Tongue (tissue), 2 donors: ENCODE measurements around the gene STXBP4. TPM values are rescaled to one million over a fixed set of nuclear protein-coding genes. Genes with fewer than 3 reads are reported as not detected.
A peak's percentile ranks its signal among the peaks of the same experiment; 100 is the strongest.
"Not testable (repeated sequence)": the region's sequence is repeated elsewhere in the genome, so short reads cannot be mapped to it uniquely, and the experiment has no call there.

ENCODE experiments used
- DNase-seq: peaks from one replicate; pipeline ENCODE4 v3.0.0-alpha.2; 2015
- total RNA-seq: library from RNA; depleted of rRNA; stranded (reverse); fragments of >200 nt; gene quantifications from one replicate; pipeline ENCODE4 v1.2.3, GENCODE V29; 2014

Gene STXBP4
- total RNA-seq, 1 donor from 2014 or later, result 28.4 TPM

DNA sequence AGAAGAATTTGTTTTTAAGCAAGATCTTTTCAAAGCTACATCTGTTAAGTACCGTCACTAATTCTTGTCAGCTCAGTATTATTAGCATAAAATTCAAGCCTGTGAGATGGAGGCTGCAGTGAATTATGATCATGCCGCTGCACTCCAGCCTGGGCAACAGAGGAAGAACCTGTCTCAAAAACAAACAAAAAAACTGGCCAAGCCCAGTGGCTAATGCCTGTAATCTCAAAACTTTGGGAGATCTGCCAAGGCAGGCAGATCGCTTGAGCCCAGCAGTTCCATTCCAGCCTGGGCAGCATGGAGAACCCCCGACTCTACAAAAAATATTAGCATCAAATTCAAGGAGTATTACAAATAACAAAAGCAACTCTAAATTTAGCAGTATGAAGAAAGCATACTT is 88.0 kb downstream of the STXBP4 start:
- DNase-seq, result peak; percentile 77

DNA sequence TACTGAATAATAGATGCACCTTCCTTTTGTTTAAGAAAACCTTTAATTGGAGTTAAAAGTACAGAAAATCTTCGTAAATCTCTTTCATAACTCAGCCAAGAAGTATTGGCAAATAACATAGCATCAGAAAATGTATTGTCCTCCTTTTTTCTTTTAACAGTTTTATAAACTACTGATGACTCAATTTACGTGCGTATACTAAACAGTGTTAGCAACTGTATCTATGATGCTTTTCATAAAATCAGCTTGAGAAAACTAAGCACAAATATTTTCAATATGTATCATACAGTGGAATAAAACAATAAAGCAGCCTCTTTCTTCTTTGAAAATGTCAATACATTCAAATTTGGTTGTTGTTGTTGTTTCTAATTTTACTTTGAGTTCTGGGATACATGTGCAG is 88.6 kb downstream of the STXBP4 start:
- no peak for DNase-seq

DNA sequence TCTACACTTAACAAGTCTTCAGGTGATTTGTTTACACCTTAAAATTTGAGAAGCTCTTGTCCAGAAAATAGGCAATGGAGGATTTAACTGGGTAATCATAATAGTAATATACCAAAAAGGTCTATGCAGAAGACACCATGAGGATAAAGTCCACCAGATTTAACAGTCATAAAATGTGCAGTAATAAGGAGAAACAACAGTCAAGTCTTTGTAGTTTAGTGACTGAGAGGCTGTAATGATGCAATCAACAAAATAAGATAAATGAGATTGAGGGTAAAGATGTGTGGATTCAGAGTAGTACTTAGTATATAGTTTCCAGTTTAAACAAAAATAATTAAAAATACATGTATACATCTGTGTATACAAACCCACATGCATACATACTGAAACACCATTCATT is 91.2 kb downstream of the STXBP4 start:
- DNase-seq, result no peak

DNA sequence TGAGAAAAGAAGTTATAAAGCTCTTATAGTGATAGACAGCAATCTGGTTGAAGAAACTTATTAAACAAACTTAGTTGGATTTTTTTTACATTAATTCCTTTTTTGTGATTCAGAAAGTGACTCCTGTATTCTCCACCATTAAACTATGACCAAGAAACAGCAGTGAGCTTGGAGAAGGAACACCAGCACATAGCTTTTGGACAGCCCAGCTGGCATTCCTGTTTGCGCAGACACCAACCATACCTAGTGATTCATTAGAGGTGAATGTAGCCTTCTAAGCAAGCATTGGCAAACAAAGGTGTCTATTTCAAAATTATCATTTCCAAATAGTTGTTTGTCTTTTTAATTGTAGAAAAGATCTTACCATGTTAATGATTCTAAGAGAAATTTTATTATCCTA is 94.4 kb downstream of the STXBP4 start:
- DNase-seq, result no peak

DNA sequence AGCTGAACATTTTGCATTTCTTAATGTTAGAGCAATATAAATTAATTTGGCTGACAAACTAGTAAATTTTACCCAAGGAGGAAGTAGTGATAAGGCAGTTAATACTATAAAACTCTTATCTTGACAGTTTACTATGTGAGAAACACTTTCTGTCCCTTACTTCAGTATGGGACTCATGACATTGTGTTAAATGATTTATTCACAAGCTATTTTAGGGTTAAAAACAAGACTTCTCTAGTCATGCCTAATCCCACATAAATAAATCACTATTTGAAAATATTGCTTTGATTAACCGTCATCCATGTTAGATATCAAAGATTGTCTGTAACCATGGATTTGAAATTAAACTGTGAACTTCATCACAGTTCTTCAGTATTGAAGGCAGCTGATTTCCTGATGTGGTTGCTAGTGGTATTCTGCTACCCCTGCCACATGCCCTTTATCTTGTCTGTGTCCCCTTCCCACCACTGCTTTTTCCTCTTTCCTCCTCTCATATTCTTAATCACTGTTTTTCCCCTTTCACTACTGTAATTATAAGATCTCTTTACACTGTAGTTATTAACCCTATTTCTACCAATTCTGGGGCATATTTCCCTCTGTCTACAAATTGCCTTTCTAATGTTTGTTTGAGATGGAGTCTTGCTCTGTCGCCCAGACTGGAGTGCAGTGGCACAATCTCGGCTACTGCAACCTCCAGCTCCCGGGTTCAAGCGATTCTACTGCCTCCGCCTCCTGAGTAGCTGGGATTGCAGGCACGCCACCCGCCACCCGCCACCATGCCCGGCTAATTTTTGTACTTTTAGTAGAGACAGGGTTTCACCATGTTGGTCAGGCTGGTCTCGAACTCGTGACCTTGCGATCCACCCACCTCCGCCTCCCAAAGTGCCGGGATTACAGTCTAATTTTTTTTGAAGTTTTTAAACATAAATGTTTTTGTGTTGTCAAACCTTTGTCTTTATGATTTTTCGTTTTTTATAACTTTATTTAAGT is 95.6 kb downstream of the STXBP4 start:
- no peak for DNase-seq

DNA sequence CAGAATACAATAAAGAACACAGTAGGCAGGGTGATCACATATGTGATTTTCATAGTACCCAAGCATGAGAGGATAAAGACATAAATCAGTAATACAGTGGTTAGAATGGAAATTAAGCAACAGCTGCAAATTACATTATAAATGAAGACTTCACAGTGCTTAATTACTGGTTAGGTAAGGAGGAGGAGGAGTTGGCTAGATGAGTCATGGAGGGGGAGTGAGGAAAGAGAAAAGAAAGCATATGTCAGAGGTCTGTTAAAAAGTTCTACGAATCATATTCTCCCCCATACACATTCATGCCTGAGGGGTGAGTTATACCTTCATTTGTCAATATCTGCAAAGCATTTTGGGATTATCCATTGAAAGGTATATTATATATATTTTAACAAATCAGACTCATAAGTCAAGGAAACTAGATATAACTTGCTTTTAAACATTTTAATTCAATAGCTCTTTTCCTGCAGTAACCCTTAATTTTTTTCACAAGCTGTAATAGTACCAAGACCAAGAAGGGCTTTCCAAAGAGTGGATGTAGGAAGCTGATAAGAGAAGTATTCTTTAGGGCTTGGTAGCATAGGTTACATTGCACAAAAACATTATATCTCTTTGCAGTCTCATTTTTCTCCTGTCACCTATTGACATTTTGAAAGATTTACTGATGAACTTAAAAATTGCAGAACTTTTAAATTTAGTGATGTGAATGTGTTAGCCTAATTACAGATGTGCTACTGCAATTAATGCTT is 99.3 kb downstream of the STXBP4 start:
- no peak for DNase-seq

DNA sequence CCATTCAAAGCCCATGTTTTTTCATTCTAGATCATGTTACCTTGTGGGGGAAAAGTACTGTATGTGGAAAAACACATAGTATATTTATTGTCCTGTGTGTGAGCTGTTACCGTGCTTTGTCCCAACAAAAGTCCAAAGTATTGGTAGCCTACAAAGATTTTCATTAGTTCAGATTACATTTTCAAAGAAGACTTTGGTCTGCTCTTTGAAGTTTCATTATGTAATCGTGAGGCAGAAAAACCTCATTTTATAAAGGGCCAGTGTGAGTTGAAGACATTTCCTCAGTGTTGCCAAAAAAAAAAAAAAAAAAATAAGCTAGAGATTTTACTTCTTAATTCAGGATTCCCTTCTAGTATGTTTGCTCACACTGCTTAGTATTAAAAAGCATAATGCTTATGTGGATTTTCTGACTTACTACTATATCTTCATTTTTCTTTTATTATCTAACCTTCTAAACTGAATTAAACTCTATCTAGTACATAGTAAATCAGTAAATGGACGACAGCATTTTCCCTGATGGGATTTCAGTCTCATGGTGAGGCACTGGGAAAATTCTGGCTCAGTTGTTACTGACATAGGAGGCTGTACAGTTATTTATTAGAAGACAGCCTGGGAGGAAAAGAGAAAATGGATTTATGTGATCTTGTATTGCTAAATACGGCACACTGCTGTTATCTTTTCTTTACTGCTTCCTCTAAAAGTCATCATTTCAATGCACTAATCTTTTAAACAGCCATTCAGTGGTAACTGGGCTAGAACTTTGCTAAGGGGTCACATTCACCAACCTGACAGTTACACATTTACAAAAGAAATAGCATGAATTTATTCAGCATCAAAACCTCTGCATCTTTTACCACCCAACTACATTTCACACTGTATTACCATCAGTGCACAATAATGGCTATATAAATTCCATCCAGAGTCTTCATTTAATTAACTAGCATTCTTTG is 100.6 kb downstream of the STXBP4 start:
- DNase-seq, result no peak

DNA sequence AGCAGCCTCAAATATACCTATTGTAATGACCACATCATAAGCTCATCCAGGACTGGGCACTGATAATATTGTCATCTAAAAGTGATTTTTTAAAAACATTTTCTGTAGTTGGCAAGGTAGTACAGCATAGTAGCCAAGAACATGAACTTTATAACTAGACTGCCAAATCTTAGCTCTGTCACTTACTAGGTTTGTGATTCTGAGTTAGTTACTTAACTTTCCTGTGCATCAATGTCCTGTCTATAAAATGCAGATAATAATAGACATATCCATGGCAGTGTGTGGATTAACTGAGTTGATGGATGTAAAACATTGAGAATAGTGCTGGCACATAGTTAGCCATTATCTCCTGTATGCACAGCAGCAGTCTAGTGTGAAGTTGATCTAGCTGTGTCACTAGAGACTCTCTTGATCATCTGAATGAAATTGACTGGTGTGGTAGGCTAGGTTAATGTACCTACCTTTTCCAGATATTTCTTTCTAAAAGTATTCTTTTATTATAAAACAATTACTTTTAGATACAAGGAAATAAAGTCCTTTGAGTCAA is 101.5 kb downstream of the STXBP4 start:
- DNase-seq, result no peak

DNA sequence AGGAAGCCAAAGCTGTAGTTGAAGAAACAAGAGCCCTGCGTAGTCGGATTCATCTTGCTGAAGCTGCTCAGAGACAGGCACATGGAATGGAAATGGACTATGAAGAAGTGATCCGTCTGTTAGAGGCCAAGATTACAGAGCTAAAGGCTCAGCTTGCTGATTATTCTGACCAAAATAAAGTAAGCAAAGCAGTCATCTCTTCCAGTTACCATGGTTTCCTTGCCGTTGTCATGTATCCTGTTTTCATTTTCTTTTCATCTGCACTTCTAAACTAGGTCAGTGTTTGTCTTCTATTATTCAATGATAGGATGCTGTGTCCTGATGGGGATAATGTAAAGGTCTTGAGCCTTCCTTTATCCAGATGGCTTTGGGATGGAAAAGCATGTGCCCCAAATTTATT is 104.3 kb downstream of the STXBP4 start:
- DNase-seq, result no peak

DNA sequence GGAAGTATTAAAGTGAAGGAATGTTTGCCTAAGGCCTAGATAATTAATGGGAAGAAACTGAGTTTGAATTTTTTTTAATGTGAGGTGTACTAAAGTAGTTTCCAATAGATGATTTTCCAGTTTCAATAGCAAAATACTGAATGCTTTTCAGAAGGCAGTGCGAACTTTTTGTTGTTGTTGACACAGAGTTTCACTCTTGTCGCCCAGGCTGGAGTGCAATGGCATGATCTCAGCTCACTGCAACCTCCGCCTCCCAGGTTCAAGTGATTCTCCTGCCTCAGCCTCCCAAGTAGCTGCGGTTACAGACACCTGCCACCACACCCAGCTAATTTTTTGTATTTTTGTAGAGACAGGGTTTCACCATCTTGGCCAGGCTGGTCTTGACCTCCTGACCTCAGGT is 104.9 kb downstream of the STXBP4 start:
- not testable (repeated sequence) for DNase-seq

DNA sequence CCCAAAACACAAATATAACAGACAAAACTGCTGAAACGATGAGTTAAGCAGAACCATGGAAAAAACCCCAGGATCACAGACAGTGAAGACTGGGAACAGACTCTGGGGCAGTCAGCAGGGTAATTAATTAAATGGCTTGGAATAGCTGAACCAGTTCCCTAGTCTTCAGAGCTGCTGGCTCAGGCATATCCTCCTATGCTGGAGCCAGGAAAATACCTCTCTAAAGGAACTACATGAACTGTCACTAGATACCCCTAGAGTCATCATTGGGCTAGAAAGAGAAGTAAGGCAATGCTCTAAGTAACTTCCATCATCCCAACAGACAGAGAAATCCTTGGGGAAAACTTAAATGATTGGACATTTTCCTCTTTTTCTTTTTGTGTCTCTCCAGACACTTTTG is 113.0 kb downstream of the STXBP4 start:
- DNase-seq, result no peak

DNA sequence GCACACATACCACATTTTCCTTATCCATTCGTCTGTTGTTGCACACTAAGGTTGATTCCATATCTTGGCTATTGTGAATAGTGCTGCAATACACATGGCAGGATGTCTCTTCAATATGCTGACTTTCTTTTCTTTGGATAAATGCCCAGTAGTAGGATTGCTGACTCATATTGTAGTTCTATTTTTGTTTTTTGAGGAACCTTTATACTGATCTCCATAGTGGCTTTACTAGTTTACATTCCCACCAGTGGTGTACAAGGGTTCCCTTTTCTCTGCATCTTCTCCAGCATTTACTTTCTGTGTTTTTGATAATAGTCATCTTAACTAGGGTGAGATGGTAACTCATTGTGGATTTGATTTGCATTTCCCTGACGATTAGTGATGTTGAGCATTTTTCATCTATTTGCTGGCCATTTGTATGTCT is 118.1 kb downstream of the STXBP4 start:
- DNase-seq, result peak; percentile 15

DNA sequence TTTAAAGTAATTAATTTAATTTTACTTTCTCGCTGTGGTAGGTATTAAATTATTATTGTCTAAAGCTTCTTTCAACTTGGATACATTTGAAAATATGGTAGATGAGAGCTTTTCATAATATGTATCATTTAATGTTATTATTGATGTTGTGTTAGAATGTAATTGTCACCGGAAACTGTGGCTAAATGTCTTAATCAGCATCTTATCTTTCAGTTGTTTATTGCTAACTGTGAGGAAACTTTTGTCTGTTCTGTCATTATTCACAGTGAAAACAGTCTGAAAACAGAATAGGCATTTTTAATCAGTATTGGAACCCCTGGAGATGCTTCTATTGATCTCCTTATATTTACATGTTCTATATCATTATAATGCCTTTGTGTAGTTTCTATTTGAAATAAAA is 120.7 kb downstream of the STXBP4 start:
- no peak for DNase-seq

DNA sequence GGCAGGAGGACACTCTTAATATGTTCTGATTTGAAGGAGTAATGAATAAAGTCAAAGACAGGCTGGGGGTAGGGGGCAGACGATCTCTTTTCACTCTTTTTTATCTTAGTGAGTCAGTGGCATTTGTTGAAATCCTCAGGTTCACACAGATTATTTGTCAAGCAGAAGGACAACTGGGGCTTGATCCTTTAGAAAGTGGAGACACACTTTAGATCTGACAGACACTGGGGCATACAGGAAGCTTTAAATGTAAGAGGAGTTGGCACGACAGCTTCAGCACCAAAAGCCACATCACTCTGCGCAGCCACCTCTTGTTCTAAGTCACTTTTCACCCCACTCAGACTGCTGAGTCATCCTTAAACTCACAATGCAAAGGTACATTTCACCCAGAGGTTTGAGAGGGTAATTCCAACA is 121.5 kb downstream of the STXBP4 start:
- no peak for DNase-seq

DNA sequence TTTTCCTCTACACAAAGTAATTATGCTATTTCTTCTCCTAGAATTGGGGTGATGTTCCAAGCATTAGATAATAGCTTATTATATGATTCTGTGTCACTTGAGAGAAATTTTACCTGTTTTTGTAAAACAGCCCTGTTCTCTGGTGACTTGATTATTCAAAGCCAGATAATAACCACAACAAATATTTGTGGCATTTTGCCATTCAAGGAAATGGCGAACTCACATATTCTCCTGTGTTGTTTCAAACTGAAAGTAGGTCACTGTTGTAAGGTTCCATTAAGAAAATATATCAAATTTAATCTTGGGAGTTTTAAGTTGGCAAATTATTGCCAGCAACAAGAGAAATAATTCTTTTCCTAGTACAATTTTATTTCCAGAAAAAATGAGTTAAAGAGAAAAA is 124.8 kb downstream of the STXBP4 start:
- no peak for DNase-seq

DNA sequence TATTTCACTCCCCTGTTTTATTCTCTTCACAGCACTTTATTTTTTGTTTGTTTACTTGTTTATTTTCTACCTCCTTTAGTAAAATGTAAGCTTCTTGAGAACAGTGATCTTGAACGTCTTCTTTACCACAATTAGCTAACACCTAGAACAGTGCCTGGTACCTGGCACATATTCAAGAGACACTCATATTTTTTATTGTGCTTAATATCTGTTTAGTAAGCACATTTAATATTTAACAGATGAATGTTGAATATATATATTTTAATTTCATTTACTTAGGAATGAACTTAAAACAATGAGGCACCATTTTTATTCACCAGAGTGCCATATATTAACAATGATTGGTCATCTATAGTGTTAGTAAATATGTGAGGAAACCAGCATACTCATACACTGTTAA is 130.2 kb downstream of the STXBP4 start:
- no peak for DNase-seq

DNA sequence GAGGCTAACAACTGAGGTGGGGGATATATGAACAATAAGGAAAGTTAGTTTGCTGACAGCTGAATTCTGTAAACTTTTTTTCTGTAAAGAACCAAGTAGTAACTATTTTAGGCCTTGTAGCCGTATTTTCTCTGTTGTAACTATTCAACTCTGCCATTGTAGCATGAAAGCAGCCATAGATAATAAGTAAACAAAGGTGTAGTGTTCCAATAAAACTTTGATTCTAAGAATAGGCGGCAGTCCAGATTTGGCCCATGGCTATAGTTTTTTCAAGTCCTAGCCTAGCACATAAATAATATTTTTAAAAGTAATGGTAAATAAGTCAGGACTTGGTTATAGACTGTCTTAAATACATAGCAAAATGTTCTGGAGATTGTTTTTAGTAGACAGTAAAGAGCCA is 142.0 kb downstream of the STXBP4 start:
- DNase-seq, result no peak

DNA sequence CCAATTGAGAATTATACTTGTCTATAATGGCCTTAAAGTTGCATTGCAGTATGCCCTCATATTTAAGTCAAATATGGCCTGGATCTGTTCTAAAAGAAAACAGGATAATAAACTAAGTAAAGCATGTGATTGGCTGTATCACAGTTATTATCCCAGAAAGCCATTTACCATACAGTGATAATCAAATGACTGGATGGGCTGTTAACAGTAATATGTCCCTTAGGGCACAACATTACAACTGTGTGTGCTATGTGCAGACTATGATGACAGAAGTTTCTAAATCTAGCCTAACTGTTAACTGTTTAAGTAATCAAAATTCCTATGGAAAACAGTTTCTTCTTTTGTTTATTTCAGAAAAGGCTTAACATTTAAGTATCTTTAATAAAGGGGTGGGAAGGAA is 145.7 kb downstream of the STXBP4 start:
- DNase-seq, result no peak

DNA sequence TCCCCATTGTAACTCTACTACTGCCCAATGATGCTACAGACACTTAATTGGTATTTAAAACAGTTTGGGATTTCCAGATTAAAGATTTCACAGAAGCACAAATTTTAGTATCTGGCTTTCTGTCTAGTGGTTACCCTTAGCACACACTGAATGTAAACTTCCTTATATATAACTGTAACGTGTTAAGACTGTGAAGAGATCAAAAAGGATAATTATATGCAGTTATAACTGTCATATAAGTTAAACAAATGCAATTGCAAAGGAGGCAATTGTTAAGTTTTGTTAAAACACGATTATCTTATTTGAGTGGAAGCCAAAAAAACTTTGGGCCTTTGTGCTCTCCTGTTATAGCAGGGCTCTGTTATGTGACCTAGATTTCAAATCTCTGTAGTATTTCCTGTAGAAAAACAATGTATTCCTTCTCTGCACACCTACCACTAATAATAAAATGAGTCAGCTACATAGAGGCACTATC is 147.9 kb downstream of the STXBP4 start:
- DNase-seq, result peak; percentile 20

DNA sequence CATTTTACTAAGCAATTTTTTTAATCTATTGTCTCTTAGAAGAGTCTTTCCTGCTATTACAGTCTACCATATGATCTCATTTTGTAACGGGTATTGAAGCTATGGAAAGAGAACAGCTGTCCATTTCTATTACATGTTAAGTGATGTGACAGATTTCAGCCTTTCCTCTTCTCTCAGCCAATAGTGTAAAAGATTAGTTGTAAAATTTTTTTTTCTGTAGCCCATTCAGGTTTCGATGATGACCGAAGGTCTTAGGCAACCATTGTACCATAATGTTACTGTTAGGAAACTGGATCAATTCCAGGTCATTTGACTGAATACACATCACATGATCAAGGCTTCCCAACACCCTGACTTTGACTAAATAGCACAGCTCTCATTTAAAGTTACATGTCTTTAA is 148.6 kb downstream of the STXBP4 start:
- peak; percentile 59 for DNase-seq

DNA sequence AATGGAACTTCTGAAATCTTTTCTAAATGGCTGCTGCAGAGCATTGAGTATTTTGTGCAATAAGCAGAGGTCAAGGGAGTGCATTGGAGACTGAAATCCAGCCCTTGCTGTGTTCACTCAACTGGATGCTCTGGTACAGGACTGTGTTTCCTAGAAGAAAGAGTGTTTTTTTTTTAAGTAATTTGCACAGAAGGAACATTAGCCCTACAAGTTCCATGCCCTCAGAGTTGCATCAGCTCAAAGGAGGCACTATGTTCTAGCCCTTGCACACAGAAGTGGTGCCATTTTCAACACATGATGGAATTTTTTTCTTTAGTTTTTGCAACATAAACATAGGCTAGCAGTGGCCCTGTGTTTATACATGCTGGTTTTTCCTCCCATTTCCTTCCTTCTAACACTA is 152.1 kb downstream of the STXBP4 start:
- no peak for DNase-seq

DNA sequence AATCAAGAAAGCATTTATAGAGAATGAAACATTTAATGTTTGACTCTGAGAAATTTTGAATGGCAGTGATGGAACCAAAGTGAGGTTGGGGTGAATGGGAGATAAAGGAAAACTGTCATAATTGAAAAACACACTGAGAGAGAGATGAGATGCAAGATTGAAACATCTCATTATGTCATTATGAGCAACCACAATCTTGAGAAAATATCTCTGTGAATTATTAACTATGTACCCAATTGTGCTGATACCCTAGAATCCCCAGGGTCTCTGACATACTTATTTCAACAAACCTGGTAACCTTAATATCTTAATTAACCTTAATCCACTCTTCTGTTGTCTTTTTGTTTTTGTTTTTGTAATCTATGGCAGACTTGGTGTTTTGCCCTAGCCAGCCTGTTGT is 152.7 kb downstream of the STXBP4 start:
- no peak for DNase-seq
